Germinal center (tissue), 1 donor: ENCODE data around the gene WDFY2.
"Not testable (repeated sequence)": the region's sequence is repeated elsewhere in the genome, so short reads cannot be mapped to it uniquely, and the experiment has no call there.

Experiments used
- DNase-seq: peaks from one replicate; pipeline ENCODE4 v3.0.0; 2012; ENCODE audit warnings: mixed read lengths, low spot score

The WDFY2 gene

DNA sequence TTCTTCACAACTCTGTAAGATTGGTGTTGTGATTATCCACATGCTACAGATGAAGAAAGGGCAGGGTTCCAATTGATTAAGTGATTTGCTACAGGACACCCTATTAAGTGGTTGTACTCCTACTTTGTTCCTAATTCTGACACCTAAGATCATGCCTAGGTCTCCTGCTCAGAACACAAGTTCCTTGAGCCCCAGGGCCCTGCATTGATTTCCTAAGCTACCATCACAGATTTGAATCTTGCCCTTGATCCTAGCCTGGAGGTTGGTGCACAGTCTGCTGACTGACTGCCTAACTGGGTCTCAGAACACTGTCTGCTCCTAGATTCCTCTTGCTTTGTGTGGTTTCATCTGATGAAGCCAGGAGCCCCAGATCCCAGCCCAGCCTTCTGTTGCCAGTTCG is 19.6 kb upstream of the WDFY2 start:
- DNase-seq, result no peak

DNA sequence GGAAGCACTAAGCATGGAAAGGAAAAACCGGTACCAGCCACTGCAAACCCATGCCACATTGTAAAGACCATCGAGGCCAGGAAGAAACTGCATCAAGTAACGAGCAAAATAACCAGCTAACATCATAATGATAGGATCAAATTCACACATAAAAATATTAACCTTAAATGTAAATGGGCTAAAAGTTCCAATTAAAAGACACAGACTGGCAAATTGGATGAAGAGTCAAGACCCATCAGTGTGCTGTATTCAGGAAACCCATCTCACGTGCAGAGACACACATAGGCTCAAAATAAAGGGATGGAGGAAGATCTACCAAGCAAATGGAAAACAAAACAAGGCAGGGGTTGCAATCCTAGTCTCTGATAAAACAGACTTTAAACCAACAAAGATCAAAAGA is 15.3 kb upstream of the WDFY2 start:
- DNase-seq, result not testable (repeated sequence)

DNA sequence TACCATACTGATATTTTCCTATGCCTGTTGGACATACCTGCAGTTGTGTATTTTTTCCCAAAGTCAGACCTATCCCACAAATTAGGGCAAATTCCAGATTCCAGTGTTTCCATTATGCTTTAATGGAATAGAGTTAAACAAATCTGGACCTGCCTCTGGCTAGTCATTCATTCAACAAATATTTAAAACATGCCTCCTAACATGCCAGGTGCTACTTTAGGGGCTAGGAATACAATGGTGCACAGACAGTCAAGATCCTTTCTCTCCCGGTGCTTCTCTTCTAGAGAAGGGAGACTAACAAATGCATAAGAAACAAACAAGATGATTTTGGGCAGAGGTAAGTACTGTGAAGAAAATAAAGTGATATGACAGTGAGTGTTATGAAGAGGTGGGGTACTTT is 7.5 kb upstream of the WDFY2 start:
- DNase-seq, result no peak

DNA sequence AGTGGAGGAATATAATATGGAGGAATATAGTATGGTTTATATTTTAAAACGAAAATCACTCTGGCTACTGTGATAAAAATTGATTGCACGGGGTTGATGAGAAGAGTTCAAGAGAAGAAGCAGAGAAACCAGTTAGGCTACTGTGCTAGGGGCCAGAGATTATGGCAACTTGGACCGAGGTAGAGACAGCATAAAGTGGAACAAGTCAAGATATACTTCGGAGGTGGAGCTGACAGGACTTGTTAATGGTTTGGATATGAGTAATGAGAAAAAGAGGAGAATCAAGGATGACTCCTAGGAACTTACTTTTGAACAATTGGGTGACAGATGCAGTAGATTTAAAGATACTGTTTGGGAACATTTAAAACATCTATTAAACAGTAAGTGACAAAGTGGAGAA is 6.6 kb upstream of the WDFY2 start:
- DNase-seq, result no peak

DNA sequence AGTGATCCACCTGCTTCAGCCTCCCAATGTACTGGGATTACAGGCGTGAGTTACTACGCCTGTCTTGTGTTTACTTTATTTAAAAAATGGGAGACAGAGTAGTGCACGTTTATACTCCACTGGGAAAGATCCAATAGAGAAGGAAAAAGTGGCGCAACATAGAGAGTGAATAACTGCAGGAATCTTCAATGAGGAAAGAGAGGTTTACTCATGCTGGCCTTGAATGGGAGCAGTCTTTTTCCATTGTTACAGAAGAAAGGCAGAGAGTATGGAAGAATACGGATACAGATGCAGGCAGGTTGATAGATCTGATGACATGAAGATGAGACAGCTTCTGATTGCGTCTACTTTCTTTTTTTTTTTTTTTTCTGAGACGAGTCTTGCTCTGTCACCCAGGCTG is 4.6 kb upstream of the WDFY2 start:
- DNase-seq, result no peak

DNA sequence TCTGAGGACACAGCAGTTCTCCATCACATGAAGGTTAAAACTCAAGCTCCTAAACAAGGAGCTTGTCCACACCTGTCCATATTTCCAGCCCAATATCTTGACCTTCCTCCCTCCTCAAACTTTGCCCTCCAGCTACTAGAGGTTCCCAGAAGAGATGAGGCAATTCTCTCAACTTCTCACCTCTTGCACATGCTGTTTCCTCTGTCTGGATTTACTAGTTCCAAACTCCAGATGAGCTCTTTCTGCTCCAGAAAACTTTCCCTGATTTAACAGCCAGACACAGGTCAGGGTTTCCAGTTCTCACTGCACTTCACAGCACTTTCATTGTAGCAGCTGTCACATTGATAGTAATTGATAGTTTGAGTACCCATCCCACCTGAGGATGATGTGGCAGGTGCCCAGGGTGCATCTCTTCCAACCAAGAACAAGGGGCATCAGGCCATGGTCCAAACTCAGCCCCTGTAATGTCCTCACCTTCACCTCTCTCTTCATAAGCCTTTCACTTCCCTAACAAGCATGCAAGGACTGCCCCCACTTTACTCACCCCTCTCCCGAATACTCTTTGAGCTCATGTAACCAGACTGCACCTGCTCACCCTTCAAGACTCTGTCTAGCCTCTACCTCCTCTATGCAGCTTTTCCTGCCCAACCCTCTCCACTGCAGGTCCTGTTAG is 3.0 kb upstream of the WDFY2 start:
- no peak for DNase-seq

DNA sequence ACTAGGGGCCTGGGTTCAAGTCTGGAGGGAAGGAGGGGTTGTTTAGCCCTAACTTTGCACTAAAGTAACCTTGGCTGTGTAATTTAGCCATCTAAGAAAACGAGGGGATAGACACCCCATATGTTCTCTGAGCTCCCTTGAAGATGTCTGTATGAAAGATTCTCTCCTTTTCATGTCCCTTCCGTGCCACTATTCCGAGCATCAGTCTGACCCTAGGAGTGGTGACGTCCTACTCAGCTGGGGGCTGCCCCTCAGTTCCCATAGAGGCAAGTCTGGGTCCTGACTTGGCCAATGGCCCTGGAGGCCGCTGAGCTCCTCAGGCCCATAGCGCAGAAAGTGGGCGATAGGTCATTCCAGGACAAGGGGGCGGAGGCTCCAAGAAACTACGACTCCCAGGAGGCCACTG is 790 bp upstream of the WDFY2 start:
- no peak for DNase-seq

DNA sequence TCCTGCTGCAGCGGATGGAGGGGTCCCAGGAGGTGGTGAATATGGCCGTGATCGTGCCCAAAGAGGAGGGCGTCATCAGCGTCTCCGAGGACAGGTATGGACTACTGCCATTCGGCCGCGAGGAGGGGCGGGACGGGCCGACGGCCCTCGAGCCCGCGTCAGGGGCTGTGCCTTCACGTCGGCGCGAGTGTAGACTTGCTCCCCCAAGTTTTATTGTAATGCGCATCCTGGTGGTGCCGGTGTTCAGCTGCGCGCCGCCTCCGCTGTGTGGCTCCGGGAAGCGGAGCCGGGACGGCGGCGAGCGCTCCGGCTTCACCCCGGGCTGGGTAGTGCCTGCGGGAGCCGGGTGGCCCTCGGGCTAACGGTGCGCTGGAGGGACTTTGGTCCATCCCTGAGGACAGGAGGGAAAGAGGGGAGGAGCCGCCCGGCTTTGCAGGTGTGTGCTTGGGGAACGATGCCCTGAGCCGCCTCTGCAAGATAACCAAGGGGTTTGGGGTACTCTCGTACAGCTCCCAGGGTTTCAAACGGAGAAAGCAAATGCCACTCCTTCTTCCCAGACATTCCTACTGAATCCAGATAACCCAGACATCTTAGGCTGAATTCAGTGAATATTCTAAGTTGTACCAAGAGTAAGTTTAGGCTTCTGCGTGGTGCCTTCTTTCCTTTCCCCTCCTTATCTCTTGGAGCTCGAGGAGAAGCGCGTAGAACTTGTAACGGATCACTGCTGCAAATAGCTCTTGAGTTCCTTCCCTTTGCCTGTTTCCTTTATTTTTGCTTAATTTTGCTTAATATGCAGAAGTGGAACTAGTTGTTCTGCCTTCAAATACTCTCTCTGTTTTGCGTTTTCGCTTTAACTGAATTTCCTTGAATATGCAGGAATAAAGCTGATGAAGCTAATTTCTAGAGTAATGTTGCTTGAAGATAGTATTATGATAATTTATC is 740 bp downstream of the WDFY2 start:
- DNase-seq, result peak; percentile 54

DNA sequence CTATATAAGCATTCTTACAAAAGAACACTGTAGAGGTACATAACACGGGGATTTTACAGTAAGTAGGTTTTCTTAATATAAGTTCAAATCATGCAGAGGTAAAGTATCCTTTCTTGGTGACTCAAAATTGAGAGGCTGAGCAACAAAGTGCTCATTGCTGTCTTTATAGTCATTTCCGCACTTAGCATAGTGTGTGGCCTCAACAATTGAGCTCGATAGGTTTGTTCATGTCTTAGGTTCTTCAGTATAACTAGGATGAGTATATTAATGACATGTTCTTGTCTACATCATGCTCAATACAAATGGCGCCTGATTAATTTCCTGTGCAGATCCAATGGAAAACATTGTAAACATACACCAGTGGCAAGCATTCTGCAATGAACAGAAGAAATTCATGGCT is 1.4 kb downstream of the WDFY2 start:
- DNase-seq, result no peak

DNA sequence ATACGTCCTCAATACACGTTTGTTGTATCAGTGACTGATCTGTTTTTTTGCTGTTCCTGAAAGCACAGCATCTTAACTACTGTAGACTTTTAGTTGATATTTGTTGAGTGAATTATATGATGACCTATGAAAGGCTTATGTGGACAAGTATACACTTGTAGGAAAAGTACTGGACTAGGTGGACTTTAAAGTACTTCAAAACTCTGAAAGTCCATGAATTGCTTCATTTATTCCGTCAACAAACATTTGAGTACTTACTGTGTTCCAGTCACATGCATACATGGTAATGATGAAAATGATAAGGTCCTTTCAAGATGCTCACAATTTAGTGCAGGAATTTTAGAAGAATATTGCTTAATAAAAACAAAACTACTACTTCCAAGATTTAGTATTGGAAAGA is 3.1 kb downstream of the WDFY2 start:
- DNase-seq, result no peak

DNA sequence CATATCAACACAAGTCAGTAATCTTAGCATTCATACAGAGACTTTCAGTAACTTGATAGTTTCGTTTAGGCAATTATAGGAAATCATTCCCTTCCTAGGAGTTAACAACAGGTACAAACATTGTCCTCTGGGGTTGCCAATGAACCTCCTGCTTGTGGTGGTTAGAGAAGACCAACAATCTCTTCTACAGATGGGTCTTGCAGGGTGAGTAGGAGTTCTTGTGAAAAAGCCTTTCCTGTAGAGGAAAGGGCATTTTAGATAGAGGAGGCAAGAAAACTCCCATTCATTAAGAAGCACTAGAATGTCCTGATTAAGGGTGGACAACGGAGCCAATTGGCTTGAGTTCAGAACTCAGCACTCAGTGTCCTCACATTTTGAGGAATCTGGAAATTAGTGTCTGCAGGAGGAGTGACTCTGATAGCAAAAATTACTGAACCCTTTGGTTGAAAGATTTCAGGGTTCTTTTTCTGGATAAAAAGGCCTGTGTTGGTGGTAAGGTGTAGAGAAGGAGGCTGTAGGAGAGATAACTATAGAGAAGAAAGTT is 4.2 kb downstream of the WDFY2 start:
- DNase-seq, result no peak

DNA sequence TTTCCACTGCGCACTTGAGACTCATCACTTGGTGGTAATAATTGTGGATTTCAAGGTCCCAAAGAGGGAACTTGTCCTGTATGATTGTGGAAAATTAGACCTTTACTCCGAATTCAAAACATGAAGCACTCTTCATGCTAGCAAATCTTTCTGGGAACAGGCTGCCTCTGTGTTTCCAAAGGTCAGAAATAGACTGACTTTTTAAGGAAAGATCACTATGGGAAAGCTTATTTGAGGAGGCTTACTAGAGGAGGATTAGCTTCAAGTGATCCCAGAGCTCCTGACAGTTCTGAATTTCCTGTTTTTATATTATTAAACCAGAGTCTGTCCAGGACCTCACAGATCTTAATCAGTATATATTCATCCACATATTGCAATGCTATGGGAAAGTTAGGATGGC is 5.5 kb downstream of the WDFY2 start:
- DNase-seq, result no peak

DNA sequence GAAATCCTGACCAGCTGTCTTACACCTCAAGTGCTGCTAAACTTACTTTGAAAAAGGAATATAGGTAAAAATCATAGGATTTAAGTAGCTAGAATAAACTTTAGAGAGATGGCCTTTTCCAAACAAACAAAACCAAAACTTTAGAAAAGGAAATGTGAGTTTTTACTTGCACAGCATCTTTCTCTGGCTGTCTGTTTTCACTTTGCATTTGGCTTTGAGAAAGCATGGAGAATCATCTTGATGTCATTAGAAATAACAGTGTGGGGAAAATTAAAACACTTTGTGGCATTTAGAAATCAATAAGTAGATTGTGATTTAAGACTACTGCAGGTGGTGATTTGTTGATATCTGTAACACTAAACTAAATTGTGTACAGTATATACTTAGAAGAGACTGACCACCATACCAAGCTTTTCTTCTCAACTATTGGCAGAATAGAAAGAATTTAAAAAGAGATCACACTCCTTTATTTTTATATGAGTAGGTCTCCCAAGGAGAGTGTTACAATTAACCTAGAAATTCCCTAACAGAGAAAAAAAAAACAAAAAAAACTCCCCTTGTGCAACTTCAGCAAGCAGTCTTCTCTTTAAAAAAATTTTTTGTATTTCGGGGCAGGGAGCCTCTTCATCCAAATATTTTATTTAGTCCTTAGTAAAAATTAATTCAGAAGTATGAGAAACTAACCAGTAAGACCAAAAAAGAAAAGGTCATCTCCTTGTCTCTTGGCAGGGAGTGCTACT is 6.1 kb downstream of the WDFY2 start:
- no peak for DNase-seq

DNA sequence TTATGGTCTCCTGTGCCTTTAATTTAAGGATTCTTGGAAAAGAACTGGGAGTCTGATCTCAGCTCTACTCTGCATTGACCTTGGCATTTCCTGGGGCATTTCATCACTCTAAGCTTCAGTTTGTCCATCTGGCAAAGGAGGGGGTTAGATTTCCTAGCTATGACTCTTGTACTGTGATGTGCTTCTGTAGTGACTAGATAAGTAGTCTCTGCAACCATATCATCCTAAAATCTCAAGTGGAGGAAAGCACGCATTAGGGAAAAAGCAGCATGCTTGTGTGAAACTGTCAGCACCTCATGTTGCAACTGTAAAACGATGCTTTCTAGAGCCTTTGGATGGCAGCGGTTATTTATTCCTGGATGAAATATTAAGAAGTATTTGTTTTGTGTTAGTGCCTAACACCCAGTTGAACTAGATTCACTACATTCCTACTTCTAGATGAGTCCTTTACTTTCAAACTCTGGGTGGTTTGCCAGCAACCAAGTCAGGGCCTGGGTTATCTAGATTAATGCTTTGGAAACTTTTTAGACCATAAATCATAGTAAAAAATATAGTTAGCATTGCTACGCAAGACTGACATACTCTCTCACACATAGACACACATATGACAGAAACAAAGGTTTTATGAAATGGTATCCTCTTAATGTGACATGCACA is 6.8 kb downstream of the WDFY2 start:
- DNase-seq, result no peak

DNA sequence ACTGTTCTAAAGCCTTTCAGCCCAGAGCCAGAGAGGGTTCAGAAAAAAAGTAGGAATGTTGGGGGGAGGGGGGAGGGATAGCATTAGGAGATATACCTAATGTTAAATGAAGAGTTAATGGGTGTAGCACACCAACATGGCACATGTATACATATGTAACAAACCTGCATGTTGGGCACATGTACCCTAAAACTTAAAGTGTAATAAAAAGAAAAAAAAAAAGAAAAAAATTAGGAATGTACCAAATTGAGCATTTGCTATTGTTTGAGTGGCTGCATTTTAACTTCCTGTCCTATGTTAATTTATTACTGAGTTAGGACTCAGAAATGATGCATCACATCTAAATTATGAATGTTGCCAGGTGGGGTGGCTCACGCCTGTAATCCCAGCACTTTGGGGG is 7.7 kb downstream of the WDFY2 start:
- not testable (repeated sequence) for DNase-seq

DNA sequence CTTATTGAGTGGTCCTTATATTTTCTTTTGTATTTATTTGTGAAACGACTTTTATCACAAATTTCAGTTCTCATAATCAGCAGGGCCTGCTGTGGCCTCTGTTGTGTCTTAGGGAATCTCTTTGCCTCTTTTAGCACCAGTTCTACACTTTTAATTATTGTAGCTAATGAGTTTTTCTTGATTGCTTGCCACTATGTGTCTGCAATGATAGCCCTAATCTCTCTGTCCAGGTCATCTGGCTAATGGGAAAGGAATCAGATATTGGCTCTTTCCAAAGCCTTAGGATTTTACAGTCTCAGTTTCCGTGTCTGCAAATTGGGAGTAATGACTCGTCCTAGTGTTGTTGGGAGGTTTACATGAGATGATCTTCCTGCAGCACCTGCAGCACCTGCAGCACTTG is 10.2 kb downstream of the WDFY2 start:
- DNase-seq, result no peak

DNA sequence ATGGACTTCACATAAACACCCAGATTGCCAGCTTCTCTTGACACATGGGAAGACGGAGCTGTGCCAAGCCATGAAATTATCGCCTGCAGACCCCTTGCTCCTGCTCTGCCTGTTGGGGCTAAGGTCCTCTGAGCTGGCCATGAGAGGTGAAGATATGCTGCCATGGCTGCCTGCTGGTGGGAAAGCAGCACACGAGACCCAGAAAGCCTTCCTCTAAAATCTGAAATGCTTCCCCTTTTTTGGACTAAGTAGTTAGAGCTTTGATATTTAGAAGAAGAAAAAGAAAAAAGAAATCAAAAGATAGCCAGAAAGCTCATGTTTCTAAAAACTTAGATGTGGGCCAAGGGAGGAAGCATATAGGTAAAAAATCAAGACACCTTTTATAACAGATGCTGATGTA is 11.2 kb downstream of the WDFY2 start:
- no peak for DNase-seq

DNA sequence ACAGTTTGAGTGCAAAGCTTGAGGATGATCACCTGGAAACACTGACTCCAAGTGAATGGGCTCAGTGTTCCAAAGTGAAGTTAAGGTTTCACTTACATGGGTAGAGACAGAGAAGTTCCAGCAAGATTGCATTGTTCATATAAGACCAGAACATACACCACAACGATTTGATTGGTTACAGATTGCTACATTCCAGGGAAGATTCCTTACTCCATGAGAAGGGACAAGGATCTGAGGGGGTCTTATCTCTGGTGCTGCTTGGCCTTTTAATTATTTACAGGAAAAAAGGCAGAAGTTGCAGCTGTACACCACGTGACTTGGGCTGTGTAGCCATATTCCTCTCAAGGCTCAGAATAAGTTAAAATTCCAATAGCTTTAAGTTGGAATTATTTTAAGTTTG is 12.3 kb downstream of the WDFY2 start:
- no peak for DNase-seq

DNA sequence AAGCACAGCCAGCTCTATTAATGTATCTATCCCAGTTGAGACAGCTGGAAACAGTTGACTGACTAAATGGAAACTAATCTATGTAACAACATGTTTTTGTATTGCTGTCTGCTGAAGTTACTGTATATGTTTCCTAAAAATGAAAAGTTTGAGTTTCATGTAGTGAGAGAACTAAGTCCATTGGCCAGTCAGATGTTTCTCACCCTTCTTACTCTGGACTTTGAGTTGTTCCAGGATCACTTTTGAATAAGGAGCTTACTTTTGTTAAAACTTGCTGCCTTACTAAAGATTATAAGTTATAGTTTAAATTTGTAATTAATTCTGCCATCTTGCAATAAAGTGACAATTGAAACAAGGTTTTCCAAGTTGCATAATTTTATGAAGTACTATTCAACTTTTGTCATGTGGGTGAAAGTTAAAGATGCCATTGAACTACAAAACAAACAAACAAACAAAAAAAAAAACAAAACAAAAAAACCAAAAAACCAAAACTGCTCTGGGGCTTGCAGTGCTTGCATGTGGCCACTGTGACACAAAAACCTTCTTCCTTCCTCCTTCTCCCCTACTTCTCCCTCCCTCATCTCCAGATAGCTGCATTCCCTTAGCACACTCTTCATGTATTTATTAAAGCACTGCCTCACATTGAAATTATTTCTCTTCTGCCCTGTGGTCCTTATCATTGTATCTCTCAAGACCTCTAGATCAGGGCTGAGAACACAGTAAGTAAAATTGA is 15.3 kb downstream of the WDFY2 start:
- no peak for DNase-seq

DNA sequence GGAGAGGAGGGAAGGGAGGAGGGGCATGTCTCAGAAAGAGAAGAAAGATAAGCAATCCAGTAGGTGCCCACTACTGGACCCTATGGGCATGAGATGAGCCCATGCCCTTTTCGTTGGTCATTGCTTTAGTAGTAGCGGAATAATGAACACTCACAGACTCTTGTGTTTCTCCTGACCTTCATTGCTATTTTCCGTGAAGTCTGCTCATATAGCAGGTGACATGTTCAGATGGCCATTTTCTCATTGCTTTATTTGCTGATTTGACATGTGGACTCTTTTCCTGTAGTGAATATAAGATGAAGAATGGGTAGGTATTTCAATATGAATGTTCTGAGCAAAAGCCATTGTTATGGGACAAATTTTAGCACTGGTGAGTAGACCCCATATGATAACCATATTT is 16.4 kb downstream of the WDFY2 start:
- no peak for DNase-seq
